WERI-Rb-1 (cell line): ENCODE measurements around the gene COL13A1.
A peak's percentile ranks its signal among the peaks of the same experiment; 100 is the strongest.

Experiments used
- DNase-seq: peaks from one replicate; pipeline ENCODE4 v3.0.0-alpha.2; 2020
- H3K27ac ChIP-seq: fragments of 250-450 bp; sonication (Bioruptor Pico); 2 replicates; pipeline ENCODE4 v1.5.1; 2020; ENCODE audit warnings: mild to moderate bottlenecking, moderate library complexity
- H3K27me3 ChIP-seq: fragments of 250-450 bp; sonication (Bioruptor Pico); 2 replicates; pipeline ENCODE4 v1.5.1; 2021; ENCODE audit warnings: mild to moderate bottlenecking, low read depth, moderate library complexity; ENCODE audit not compliant: insufficient read depth, severe bottlenecking
- H3K36me3 ChIP-seq: fragments of 250-450 bp; sonication (Bioruptor Pico); 2 replicates; pipeline ENCODE4 v1.5.1; 2020; ENCODE audit warnings: mild to moderate bottlenecking, moderate library complexity
- H3K4me3 ChIP-seq: 2 replicates; pipeline ENCODE4 v1.5.1; 2011; ENCODE audit warnings: low read depth, mild to moderate bottlenecking, control low read depth, low read length
- H3K9me3 ChIP-seq: fragments of 250-450 bp; sonication (Bioruptor Pico); 2 replicates; pipeline ENCODE4 v1.5.1; 2021; ENCODE audit warnings: mild to moderate bottlenecking, moderate library complexity; ENCODE audit not compliant: severe bottlenecking
- CTCF ChIP-seq: IDR thresholded peaks from 2 replicates; pipeline ENCODE4 v1.5.1; 2011; ENCODE audit warnings: low read depth, mild to moderate bottlenecking, control low read depth, inconsistent platforms, low read length

COL13A1 gene

GRCh38 chr10:69943292-69943820 is 141.7 kb downstream of the COL13A1 start:
- no peaks in the 10 kb centered on the region for H3K9me3 ChIP-seq
- TF ChIP-seq CTCF: no peak
- no peak overlapping the region for H3K27ac ChIP-seq
- DNase-seq: no peak
- H3K27me3 ChIP-seq: no peaks in the 10 kb centered on the region
- H3K36me3 ChIP-seq: no peaks in the 10 kb centered on the region
- H3K4me3 ChIP-seq: no peak overlapping the region

- Histone ChIP-seq H3K36me3 (no peaks in the 10 kb centered on the region), H3K27me3 (no peaks in the 10 kb centered on the region), H3K9me3 (no peaks in the 10 kb centered on the region), H3K4me3 (no peak overlapping the region), H3K27ac (no peak overlapping the region)
- TF ChIP-seq CTCF: no peak
- DNase-seq: no peak
These were observed 143.1 kb downstream of the COL13A1 start for GRCh38 chr10:69944761-69945160.

GRCh38 chr10:69948261-69948660 is 146.6 kb downstream of the COL13A1 start:
- no peak for DNase-seq
- Histone ChIP-seq H3K27me3 (no peaks in the 10 kb centered on the region), H3K27ac (no peak overlapping the region), H3K4me3 (no peak overlapping the region), H3K9me3 (no peaks in the 10 kb centered on the region), H3K36me3 (no peaks in the 10 kb centered on the region)
- no peak for TF ChIP-seq CTCF

GRCh38 chr10:69949770-69950169 is 148.1 kb downstream of the COL13A1 start:
- peak; percentile 25 for DNase-seq
- no peaks in the 10 kb centered on the region for H3K9me3 ChIP-seq
- H3K27me3 ChIP-seq: no peaks in the 10 kb centered on the region
- no peak overlapping the region for H3K27ac ChIP-seq
- H3K36me3 ChIP-seq: no peaks in the 10 kb centered on the region
- H3K4me3 ChIP-seq: no peak overlapping the region
- TF ChIP-seq CTCF: no peak

- Histone ChIP-seq H3K4me3 (no peak overlapping the region), H3K9me3 (no peaks in the 10 kb centered on the region), H3K36me3 (no peaks in the 10 kb centered on the region), H3K27ac (no peak overlapping the region), H3K27me3 (no peaks in the 10 kb centered on the region)
- no peak for TF ChIP-seq CTCF
- DNase-seq: no peak
These were observed 150.0 kb downstream of the COL13A1 start for GRCh38 chr10:69951658-69952057.

GRCh38 chr10:69952069-69952800 is 150.5 kb downstream of the COL13A1 start:
- no peaks in the 10 kb centered on the region for H3K27me3 ChIP-seq
- no peak for DNase-seq
- H3K36me3 ChIP-seq: no peaks in the 10 kb centered on the region
- H3K4me3 ChIP-seq: no peak overlapping the region
- no peak for TF ChIP-seq CTCF
- no peaks in the 10 kb centered on the region for H3K9me3 ChIP-seq
- no peak overlapping the region for H3K27ac ChIP-seq
